HG03378 (cell line): ENCODE data around the gene MACC1.

Experiments
- ATAC-seq: cut with Tn5 transposase; IDR thresholded peaks from one replicate; pipeline ENCODE4 v1.9.1; 2021; ENCODE audit warnings: mild to moderate bottlenecking, moderate library complexity; ENCODE audit not compliant: unreplicated experiment

The MACC1 gene

DNA sequence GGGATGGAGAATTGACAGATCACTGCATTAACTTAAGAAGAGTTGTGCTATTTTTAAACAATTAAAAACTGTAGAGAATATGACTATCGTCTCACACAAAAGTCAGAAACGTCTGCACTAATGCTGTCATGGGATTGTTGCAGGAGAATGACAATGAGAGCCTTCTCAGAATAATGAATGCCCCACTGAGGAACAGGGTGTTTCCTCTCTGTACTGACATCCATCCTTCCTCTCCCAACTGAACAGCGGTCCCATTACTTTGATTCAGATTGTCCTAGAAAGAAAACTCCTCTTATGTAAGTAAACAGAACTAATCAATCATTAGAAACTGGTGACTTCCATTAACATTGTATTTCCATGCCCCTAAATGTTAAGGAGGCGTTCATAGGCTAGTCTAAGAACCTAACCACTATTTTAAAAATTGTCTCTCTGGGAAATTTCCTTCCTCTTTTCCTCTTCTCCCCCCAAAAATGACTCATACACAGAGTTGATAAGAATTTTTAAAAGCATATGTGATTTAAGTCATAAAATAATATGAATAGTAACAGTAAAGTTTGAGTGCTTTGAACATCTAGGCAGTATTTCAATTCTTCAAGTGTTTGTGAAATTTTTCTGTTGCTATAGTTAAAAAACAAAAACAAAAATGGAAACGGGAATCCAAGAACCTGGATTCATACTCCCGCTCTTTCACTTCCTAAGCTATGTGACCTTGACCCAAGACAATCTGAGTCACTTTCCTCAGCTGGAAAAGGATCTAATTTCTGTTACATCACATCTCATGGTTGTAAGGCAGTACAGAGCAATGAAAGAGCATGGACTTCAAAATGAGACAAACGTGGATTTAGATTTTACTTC lies 12.7 kb upstream of the MACC1 start:
- no peak for ATAC-seq

DNA sequence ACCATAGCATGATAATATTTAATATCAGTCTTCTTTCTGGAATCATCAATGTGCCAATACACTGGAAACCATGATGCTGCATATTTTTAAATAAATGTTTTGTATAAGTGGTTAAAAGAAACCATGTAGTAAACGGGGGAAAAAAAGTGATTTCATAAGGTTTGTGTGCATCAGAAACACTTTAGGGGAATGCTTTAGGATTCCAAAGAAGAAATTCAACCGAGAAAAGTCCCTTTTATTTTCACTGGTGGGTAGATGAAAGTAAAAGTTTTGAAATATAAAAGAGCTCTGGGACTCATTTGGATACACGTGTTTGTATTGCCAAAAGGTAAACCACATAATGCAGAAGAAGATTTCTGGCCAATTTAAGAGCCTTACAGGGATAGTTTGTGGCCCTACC lies 11.9 kb upstream of the MACC1 start:
- no peak for ATAC-seq

GRCh38 chr7:20228654-20229053 lies 11.5 kb upstream of the MACC1 start:
- ATAC-seq: no peak

- ATAC-seq: no peak
Measured at GRCh38 chr7:20227291-20227795, 10.2 kb upstream of the MACC1 start.

DNA sequence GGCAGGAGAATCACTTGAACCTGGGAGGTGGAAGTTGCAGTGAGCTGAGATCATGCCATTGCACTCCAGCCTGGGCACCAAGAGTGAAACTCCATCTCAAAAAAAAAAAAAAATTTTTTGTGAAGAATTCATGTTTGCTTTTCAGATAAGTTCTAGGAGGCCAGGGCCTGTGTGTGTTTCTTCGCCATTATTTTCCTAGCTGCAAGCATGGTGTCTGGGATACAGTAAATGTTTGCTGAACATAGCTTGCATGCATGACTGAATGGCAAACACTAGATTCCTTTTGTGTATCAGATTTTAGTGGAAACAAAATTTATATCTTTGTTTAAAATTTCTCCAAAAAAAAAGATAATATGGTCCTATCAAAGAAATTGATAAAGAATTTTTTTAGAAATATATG lies 9.7 kb upstream of the MACC1 start:
- ATAC-seq: no peak

DNA sequence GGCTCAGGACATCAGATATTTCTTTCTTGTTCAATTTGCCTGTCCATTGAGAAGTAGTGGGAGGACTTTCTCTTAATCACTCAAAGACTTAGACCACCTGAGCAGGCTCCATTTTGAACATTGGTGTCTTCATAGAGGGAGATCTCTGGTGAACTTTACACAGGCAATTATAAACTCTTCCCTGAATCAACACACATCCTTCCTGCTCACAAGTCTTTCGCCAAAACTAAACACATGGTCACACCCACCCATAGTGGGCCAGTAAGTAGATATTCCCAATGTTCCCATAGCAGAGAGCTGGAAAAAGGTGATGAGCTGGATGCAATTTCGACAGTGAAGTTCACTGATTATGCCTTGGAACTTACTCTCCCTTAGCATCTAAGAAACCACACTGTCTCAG lies 8.2 kb upstream of the MACC1 start:
- ATAC-seq: no peak

DNA sequence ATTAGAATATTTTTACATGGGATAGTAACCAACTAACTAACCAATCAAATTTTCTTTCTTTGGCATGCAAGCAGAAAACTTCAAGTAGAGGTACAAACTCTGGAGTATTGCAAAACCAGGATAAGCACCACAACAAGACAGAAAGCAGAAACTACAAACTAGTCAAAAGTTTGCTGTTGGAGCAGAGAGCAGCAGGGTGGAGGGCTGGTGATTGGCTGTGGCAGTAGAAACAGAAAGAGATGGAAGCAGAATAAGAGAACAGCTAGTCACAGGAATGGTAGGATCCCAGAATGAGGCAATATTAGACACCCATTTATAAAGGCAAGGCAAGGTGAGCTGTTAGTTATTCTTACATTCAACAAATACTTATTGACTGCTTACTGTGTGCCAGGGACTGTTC lies 6.8 kb upstream of the MACC1 start:
- no peak for ATAC-seq

GRCh38 chr7:20223356-20223755 lies 6.2 kb upstream of the MACC1 start:
- ATAC-seq: no peak

GRCh38 chr7:20222219-20222828 lies 5.1 kb upstream of the MACC1 start:
- no peak for ATAC-seq

DNA sequence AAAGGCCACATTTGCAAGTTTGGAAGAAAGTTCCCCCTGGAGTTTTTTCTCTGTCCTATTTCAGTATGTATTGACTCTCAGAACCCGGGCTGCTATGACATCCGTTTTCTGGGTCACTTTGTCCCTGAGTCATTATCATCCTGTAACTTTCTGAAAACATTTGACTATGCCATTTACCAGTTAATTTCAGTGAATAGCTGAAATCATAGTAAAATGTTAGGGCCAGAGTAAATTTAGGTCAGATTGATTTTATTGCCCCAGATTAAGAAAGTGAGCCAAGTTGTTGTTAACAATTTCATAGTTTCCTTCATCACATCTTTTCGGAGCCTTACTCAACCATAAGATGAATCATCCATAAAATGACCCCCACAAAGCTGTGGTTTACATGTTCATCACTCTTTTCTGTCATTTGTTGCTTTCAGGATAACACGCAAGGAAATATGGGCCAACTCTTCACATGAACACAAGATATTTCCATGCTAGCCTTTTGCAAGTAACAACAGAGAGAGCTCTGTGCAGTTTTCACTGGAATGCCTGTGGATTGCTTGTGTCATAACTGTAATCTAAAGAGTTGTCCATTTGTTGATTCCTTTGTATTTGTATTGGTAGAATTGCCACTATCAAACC lies 3.9 kb upstream of the MACC1 start:
- no peak for ATAC-seq

- peak; percentile 14 for ATAC-seq
Measured at GRCh38 chr7:20220293-20220761, 3.1 kb upstream of the MACC1 start.

GRCh38 chr7:20219446-20220292 lies 2.5 kb upstream of the MACC1 start:
- peak; percentile 77 for ATAC-seq

GRCh38 chr7:20219062-20219445 lies 1.9 kb upstream of the MACC1 start:
- ATAC-seq: no peak

DNA sequence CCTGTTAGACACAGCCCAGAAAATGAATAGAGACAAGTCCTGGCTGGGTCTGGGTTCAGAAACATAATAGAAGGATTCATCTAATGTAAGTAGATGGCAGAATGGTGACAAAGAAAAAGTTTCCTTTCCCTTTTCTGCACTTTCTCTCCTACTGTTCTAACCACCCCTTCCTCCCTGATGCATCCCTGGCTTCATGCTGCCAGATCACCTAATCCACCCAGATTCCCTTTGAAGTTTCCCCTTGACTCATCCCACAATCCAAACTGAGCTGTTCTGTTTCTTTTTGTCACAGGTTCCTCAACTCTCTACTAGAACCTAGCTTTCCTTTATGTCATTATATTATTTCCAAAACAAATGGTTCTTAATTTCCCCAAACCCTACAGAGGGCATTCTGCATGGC lies 1.1 kb upstream of the MACC1 start:
- ATAC-seq: no peak

GRCh38 chr7:20216406-20217036 lies 663 bp downstream of the MACC1 start:
- ATAC-seq: no peak

- no peak for ATAC-seq
Measured at GRCh38 chr7:20214921-20215669, 2.1 kb downstream of the MACC1 start.

DNA sequence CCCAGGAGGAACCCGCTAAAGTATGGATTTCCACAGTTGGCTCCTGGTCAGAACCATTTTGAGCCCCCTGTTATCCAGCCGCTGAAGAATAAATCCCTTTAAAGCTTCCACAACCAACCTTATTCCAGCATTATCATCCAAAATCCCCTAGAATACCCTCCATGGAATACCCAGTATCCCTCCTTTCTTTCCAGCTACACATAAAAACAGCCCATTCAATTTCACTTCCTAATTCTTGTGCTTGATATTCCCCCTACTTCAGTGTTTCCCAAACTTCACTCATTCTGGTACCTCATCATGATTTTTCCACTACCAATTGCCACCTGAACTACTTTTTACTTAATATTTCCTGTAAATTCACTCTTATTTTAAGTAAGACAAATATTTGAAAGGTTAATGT lies 3.1 kb downstream of the MACC1 start:
- ATAC-seq: no peak

GRCh38 chr7:20213378-20213777 lies 3.8 kb downstream of the MACC1 start:
- ATAC-seq: no peak

DNA sequence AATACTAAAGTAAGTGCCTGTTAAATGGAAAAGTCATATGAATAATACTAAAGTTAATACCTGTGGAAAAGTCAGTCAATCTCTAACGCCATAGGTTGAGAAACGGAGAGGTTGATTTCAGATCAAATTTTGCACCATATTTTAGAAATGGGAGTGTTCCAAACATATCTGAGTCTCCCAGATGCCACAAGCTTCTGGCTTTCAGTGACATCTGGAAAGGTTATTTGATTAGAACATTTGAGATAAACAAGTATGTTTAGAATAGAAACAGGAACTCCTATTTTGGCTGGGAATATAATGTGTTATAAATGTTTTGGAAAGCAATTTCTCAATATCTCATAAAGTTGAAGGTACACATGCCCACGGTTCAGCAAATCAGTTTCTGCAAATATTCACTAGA lies 5.8 kb downstream of the MACC1 start:
- no peak for ATAC-seq
